ENCODE results near the gene IFITM5. TPM values are rescaled to one million over a fixed set of nuclear protein-coding genes. Genes with fewer than 3 reads are reported as not detected.

IFITM5 gene
- total and polyA plus RNA-seq, 8 donors: 0.73 TPM; not detected in 7

DNA sequence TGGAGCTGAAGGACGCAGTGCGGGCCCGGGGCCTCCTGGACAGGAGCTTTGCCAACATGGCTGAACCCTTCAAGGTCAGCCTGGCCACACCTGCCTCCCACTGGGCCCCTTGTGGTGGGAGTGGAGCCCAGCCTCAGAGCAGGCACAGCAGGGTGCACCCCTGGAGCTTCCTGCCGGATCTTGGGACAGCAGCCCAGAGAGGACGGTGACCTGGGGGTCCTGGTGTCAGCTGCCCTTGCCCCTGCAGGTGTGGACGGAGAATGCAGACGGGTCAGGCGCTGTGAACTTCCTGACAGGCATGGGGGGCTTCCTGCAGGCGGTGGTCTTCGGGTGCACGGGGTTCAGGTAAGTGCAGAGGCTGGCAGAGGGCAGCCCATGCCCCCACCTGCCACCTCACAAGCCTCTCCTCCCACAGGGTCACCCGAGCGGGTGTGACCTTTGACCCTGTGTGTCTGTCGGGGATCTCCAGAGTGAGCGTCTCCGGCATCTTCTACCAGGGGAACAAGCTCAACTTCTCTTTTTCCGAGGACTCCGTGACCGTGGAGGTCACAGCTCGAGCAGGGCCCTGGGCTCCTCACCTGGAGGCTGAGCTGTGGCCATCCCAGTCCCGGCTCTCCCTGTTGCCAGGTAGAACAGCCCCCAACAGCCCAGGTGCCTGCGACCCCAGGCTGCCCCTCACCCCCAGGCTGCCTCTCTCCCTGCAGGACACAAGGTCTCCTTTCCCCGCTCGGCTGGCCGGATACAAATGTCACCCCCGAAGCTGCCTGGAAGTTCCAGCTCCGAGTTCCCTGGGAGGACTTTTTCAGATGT, 5.3 kb downstream of the IFITM5 start:
- no peak for DNase-seq
- no peaks in the 10 kb centered on the region for H3K9me3 ChIP-seq
- H3K27ac ChIP-seq: no peak overlapping the region
- peaks cover 0 to 28% (median 25%) of the 10 kb centered on the region in 4 donors for H3K4me1 ChIP-seq
- intact Hi-C loops (cut with DNase I; ENCODE audit: low total_unique reads): no loop called here
- H3K4me3 ChIP-seq: no peak overlapping the region
- TF ChIP-seq POLR2A (IDR thresholded peaks at IDR 0.05): no peak
- TF ChIP-seq EP300 (IDR thresholded peaks at IDR 0.05): no peak
- TF ChIP-seq CTCF (IDR thresholded peaks at IDR 0.05): no peak
- no peak for TF ChIP-seq POLR2AphosphoS5 (IDR thresholded peaks at IDR 0.05)
- H3K27me3 ChIP-seq: peaks cover 4 to 30% (median 15%) of the 10 kb centered on the region in 3 donors
- H3K36me3 ChIP-seq: peaks cover 0 to 42% (median 33%) of the 10 kb centered on the region in 4 donors
- 85 to 91% (median 89%) methylated on average over 9 to 27 of the region's 27 CpGs for WGBS, 5 donors

- Histone ChIP-seq H3K36me3 (peaks cover 0 to 42% (median 33%) of the 10 kb centered on the region in 4 donors), H3K4me1 (peaks cover 0 to 33% (median 28%) of the 10 kb centered on the region in 4 donors), H3K4me3 (no peak overlapping the region), H3K27me3 (peaks cover 0 to 23% (median 8%) of the 10 kb centered on the region in 3 donors), H3K9me3 (no peaks in the 10 kb centered on the region), H3K27ac (no peak overlapping the region)
- DNase-seq: no peak
- 87 to 93% (median 91%) methylated on average over 17 to 18 of the region's 18 CpGs for WGBS, 5 donors
- intact Hi-C loops (cut with DNase I; ENCODE audit: low total_unique reads): no loop called here
- TF ChIP-seq EP300 (IDR thresholded peaks at IDR 0.05) (no peak), POLR2AphosphoS5 (IDR thresholded peaks at IDR 0.05) (no peak), POLR2A (IDR thresholded peaks at IDR 0.05) (no peak), CTCF (IDR thresholded peaks at IDR 0.05) (no peak)
Measured at GRCh38 chr11:293271-293851, 6.0 kb downstream of the IFITM5 start.

DNA sequence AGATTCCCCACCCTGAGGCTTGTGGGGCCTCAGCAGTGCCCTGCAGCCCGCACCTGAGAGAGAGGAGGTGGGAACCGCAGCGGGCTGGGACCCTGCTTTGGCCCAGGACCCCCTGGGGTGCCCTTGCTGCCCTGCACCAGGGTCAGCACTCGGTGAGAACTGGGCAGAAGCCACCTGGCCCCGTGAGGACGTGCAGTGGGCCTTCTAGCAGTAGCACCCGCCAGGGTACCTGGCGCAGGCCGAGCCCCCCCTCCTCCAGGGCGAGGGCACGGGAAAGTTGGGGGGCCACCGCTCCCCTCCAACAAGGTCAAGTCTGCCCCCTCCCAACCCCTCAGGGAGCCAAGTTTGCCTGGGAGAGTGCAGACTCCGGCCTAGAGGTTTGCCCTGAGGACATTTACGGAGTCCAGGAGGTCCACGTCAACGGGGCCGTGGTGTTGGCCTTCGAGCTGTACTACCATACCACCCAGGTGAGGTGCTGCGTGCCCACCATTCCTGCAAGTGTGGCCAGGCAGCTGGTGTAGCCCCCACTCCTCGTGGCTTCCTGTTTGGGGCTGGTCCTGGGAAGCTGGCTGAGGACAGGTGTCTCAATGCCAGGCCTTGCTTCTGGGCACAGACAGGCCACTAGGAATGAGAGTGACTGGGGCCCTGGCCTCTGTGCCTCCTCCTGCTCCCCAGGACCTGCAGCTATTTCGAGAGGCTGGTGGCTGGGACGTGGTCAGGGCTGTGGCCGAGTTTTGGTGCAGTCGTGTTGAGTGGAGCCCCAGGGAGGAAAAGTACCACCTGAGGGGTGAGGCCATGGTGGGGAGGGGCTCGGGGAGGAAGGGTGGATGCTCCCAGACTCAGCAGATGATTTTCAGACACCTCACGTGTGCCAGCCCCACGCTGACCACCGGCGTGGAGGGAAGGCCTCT, 6.9 kb downstream of the IFITM5 start:
- DNase-seq: no peak
- Histone ChIP-seq H3K4me1 (peaks cover 4 to 35% (median 32%) of the 10 kb centered on the region in 4 donors), H3K9me3 (no peaks in the 10 kb centered on the region), H3K27ac (no peak overlapping the region), H3K27me3 (peaks cover 0 to 23% (median 4%) of the 10 kb centered on the region in 3 donors), H3K36me3 (peaks cover 0 to 42% (median 33%) of the 10 kb centered on the region in 4 donors), H3K4me3 (no peak overlapping the region)
- 90 to 100% (median 91%) methylated on average over 9 to 29 of the region's 29 CpGs for WGBS, 5 donors
- intact Hi-C loops (cut with DNase I; ENCODE audit: low total_unique reads): no loop called here
- no peak for TF ChIP-seq POLR2A (IDR thresholded peaks at IDR 0.05)
- no peak for TF ChIP-seq EP300 (IDR thresholded peaks at IDR 0.05)
- TF ChIP-seq CTCF (IDR thresholded peaks at IDR 0.05): no peak
- TF ChIP-seq POLR2AphosphoS5 (IDR thresholded peaks at IDR 0.05): no peak
